HL-60 (cell line): ENCODE measurements around the gene BCL7A.
"Not testable (repeated sequence)": the region's sequence is repeated elsewhere in the genome, so short reads cannot be mapped to it uniquely, and the experiment has no call there.

Experiments used
- DNase-seq, 2 experiments: peaks; one replicate each; pipeline ENCODE4 v3.0.0-alpha.2; 2010 to 2020; ENCODE audit warnings: low read depth in 1 of 2, low spot score in 1 of 2
- H3K27ac ChIP-seq: fragments of 250-450 bp; sonication (Bioruptor Pico); replicated peaks from 2 replicates; pipeline ENCODE4 v1.5.1; 2020; ENCODE audit warnings: mild to moderate bottlenecking, moderate library complexity
- H3K27me3 ChIP-seq: fragments of 250-450 bp; sonication (Bioruptor Pico); 2 replicates; pipeline ENCODE4 v1.5.1; 2021; ENCODE audit warnings: mild to moderate bottlenecking, moderate library complexity; ENCODE audit not compliant: insufficient read depth, poor library complexity, severe bottlenecking
- H3K4me3 ChIP-seq: replicated peaks from 2 replicates; pipeline ENCODE4 v1.5.1; 2011; ENCODE audit warnings: mild to moderate bottlenecking, control low read depth, low read length; ENCODE audit not compliant: insufficient read depth
- CTCF ChIP-seq: IDR thresholded peaks from one replicate; pipeline ENCODE4 v1.5.1; 2011; ENCODE audit warnings: low read length, control low read depth, inconsistent platforms; ENCODE audit not compliant: insufficient read depth
- GABPA ChIP-seq: IDR thresholded peaks from 2 replicates; pipeline ENCODE4 v1.6.1; 2012; ENCODE audit warnings: low read depth
- POLR2AphosphoS5 ChIP-seq: IDR thresholded peaks from 2 replicates; pipeline ENCODE4 v1.6.1; 2012; ENCODE audit warnings: low read depth
- REST ChIP-seq: IDR thresholded peaks from 2 replicates; pipeline ENCODE4 v1.6.1; 2012; ENCODE audit warnings: low read depth; ENCODE audit not compliant: insufficient replicate concordance
- SPI1 ChIP-seq: IDR thresholded peaks from 2 replicates; pipeline ENCODE4 v1.6.1; 2012; ENCODE audit warnings: low read depth, mild to moderate bottlenecking, borderline replicate concordance

BCL7A gene

GRCh38 chr12:122052285-122052684, 30.6 kb downstream of the BCL7A start:
- DNase-seq = peak in 1 of 2 experiments; percentile 11
- Histone ChIP-seq H3K27me3 (no peaks in the 10 kb centered on the region), H3K27ac (no peak overlapping the region), H3K4me3 (no peak overlapping the region)
- TF ChIP-seq SPI1 = no peak
- no peak for TF ChIP-seq REST
- no peak for TF ChIP-seq CTCF
- TF ChIP-seq POLR2AphosphoS5 = no peak
- no peak for TF ChIP-seq GABPA

GRCh38 chr12:122054842-122055520, 33.3 kb downstream of the BCL7A start:
- H3K27me3 ChIP-seq = no peaks in the 10 kb centered on the region
- H3K4me3 ChIP-seq = no peak overlapping the region
- no peak for TF ChIP-seq CTCF
- TF ChIP-seq SPI1 = no peak
- no peak for TF ChIP-seq GABPA
- TF ChIP-seq REST = no peak
- TF ChIP-seq POLR2AphosphoS5 = no peak
- no peak for DNase-seq
- H3K27ac ChIP-seq = no peak overlapping the region

- DNase-seq, H3K27me3 ChIP-seq, H3K4me3 ChIP-seq, H3K27ac ChIP-seq: not testable (repeated sequence)
Measured at GRCh38 chr12:122056406-122056805, 34.7 kb downstream of the BCL7A start.

DNA sequence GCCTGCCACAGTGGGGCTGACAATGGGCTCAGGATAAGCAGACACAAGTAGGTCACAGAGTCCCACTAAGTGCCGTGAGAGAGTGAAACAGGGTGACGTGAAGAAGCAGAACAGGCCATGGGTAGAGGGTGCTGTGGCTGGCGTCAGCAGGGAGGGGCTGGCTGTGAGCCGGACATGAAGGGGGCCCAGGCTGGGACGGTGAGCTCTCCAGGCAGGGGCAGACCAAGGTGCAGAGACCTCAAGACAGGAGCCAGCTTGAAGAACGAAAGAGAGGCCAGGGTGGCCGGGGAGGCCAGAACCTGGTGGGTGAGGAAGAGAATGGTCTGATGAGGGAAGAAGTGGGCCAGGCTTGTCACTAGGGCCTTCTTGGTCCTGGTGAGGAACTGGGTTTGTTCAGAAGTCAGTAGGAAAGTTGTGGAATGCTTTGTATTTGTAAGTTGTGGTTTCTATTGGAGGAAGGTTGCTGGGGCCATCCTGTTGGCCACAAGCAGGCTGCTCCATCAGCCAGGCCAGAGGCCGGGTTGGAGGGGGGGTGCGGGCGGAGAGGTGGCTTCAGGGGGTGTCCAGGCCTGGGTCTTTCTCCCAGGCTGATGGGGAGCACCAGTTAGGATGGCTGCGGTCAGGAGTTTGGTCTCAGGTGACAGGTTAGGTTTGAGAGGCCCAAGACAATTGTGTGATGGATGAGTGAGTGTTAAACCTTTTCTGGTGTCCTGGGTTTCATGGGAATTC, 35.5 kb downstream of the BCL7A start:
- Histone ChIP-seq H3K27me3 (no peaks in the 10 kb centered on the region), H3K4me3 (no peak overlapping the region), H3K27ac (no peak overlapping the region)
- DNase-seq = no peak
- TF ChIP-seq REST (no peak), GABPA (no peak), POLR2AphosphoS5 (no peak), SPI1 (no peak), CTCF (no peak)
